Hair follicular keratinocyte (primary cell): Measurements from ENCODE around the gene RASGRP2. TPM values are rescaled to one million over a fixed set of nuclear protein-coding genes. Genes with fewer than 3 reads are reported as not detected.

Source experiments
- total RNA-seq: library from RNA; depleted of rRNA; stranded (reverse); fragments of >200 nt; gene quantifications from 2 replicates; pipeline ENCODE4 v1.2.3, GENCODE V29; 2015

The RASGRP2 gene
- 2.1 TPM in 1 of 2 replicates, not detected in the other for total RNA-seq

GRCh38 chr11:64743591-64744543 is at the start of gene RASGRP2:
TSS of gene RASGRP2 (minus strand) at chr11:64744142. CDS start at chr11:64742866, 1,276 bp downstream.

GRCh38 chr11:64778473-64779298 is 34.7 kb upstream of the RASGRP2 start, which contains the start of gene SF1:
TSS of gene SF1 (minus strand) at chr11:64778542. CDS start at chr11:64778392, 150 bp downstream.

GRCh38 chr11:64759722-64760719 is 16.1 kb upstream of the RASGRP2 start, which contains the start of gene PYGM:
TSS of gene PYGM (minus strand) at chr11:64759974. CDS start at chr11:64759898, 76 bp downstream.

GRCh38 chr11:64723117-64723906 is 20.6 kb downstream of the RASGRP2 start, which contains the start of gene NRXN2:
TSS of gene NRXN2 (minus strand) at chr11:64723197. CDS start at chr11:64713699, 9,498 bp downstream.

Other genes starting within 250 kb of the RASGRP2 start
- gene SLC22A11, start 188.2 kb downstream of the RASGRP2 start, total RNA-seq: under 0.01 and 0.27 TPM in 2 replicates
- gene SLC22A12, start 152.9 kb downstream of the RASGRP2 start, total RNA-seq: not detected in 2 replicates
- gene NRXN2, start 20.9 kb downstream of the RASGRP2 start, total RNA-seq: 0.04 TPM in 1 of 2 replicates, not detected in the other
- 0.08 TPM in 1 of 2 replicates, not detected in the other for gene PYGM, start 15.8 kb upstream of the RASGRP2 start, total RNA-seq
- gene SF1, start 34.4 kb upstream of the RASGRP2 start, total RNA-seq: 89.7 and 155 TPM in 2 replicates
- gene MAP4K2, start 59.1 kb upstream of the RASGRP2 start, total RNA-seq: 18.7 and 21.4 TPM in 2 replicates
- gene MEN1, start 66.4 kb upstream of the RASGRP2 start, total RNA-seq: 16.7 and 20.0 TPM in 2 replicates
- gene CDC42BPG, start 100.5 kb upstream of the RASGRP2 start, total RNA-seq: 3.8 and 8.1 TPM in 2 replicates
- gene EHD1, start 134.5 kb upstream of the RASGRP2 start, total RNA-seq: 92.0 and 131 TPM in 2 replicates
- gene ATG2A, start 173.1 kb upstream of the RASGRP2 start, total RNA-seq: 16.2 and 18.5 TPM in 2 replicates
- gene PPP2R5B, start 180.5 kb upstream of the RASGRP2 start, total RNA-seq: 16.4 and 28.7 TPM in 2 replicates
- not detected in 2 replicates for gene GPHA2, start 191.8 kb upstream of the RASGRP2 start, total RNA-seq
- not detected in 2 replicates for gene MAJIN, start 228.0 kb upstream of the RASGRP2 start, total RNA-seq